Fibroblast of lung (primary cell): Measurements from ENCODE around the gene SEPTIN5. TPM values are rescaled to one million over a fixed set of nuclear protein-coding genes. Genes with fewer than 3 reads are reported as not detected.

Source experiments
- DNase-seq, 2 donors: peaks; one replicate each; pipeline versions ENCODE4 v3.0.0 to v3.0.0-alpha.2; 2010; ENCODE audit warnings: low read depth in 2 of 2
- H2AFZ ChIP-seq: 2 replicates; pipeline ENCODE4 v1.5.1; 2012; ENCODE audit warnings: low read length, control low read depth, inconsistent platforms
- H3K27ac ChIP-seq: 2 replicates; pipeline ENCODE4 v1.5.1; 2011; ENCODE audit warnings: low read length, control low read depth; ENCODE audit not compliant: insufficient read depth
- H3K27me3 ChIP-seq: 2 replicates; pipeline ENCODE4 v1.5.1; 2011; ENCODE audit warnings: mild to moderate bottlenecking, low read length; ENCODE audit not compliant: control insufficient read depth, insufficient read depth
- H3K36me3 ChIP-seq: 2 replicates; pipeline ENCODE4 v1.5.1; 2011; ENCODE audit warnings: low read length; ENCODE audit not compliant: control insufficient read depth, insufficient read depth
- H3K4me1 ChIP-seq: 2 replicates; pipeline ENCODE4 v1.5.1; 2011; ENCODE audit warnings: low read length; ENCODE audit not compliant: control insufficient read depth, insufficient read depth; ENCODE audit errors: extremely low read depth
- H3K4me2 ChIP-seq: 2 replicates; pipeline ENCODE4 v1.5.1; 2011; ENCODE audit warnings: low read length, control low read depth; ENCODE audit not compliant: insufficient read depth; ENCODE audit errors: extremely low read depth
- H3K4me3 ChIP-seq, 4 experiments: fragments of 200-600 bp in 1 of 4; sonication (generic) in 1 of 4; replicated peaks in 1 of 4; 2 replicates each; pipeline ENCODE4 v1.5.1; 2011 to 2016; ENCODE audit warnings: low read length in 4 of 4, low read depth in 3 of 4, mild to moderate bottlenecking in 3 of 4, control low read depth in 2 of 4, inconsistent platforms in 1 of 4, mixed read lengths in 1 of 4; ENCODE audit not compliant: insufficient read depth in 1 of 4; ENCODE audit errors: control extremely low read depth in 1 of 4
- H3K79me2 ChIP-seq: 2 replicates; pipeline ENCODE4 v1.5.1; 2012; ENCODE audit warnings: mild to moderate bottlenecking, low read length, inconsistent platforms; ENCODE audit not compliant: control insufficient read depth, insufficient read depth
- H3K9ac ChIP-seq: 2 replicates; pipeline ENCODE4 v1.5.1; 2011; ENCODE audit warnings: mild to moderate bottlenecking, low read length, control low read depth; ENCODE audit not compliant: insufficient read depth
- H3K9me3 ChIP-seq: 2 replicates; pipeline ENCODE4 v1.5.1; 2012; ENCODE audit warnings: low read depth, low read length; ENCODE audit not compliant: control insufficient read depth, insufficient read depth
- H4K20me1 ChIP-seq: 2 replicates; pipeline ENCODE4 v1.5.1; 2011; ENCODE audit warnings: low read length; ENCODE audit not compliant: control insufficient read depth, insufficient read depth; ENCODE audit errors: extremely low read depth
- CTCF ChIP-seq, 2 donors: IDR thresholded peaks in 1 of 2; conservative IDR thresholded peaks in 1 of 2; 1 replicate in 1 of 2; 2 replicates in 1 of 2; pipeline ENCODE4 v1.5.1; 2011 to 2012; ENCODE audit warnings: low read length in 2 of 2, control low read depth in 1 of 2, inconsistent platforms in 1 of 2, low read depth in 1 of 2, mild to moderate bottlenecking in 1 of 2
- EZH2 ChIP-seq: IDR thresholded peaks from 2 replicates; pipeline ENCODE4 v1.5.1; 2012; ENCODE audit warnings: low read length, control low read depth, mild to moderate bottlenecking; ENCODE audit errors: missing control alignments
- polyA plus RNA-seq, 2 donors: library from polyadenylated mRNA; depleted of rRNA in 1 of 2; stranded (reverse) in 1 of 2; unstranded in 1 of 2; fragments of >200 nt; gene quantifications; 2 replicates each; pipeline ENCODE4 v1.2.1, GENCODE V29; 2011 to 2012; ENCODE audit warnings: missing spikeins in 1 of 2
- total RNA-seq: library from RNA; depleted of rRNA; stranded (reverse); fragments of >200 nt; gene quantifications from 2 replicates; pipeline ENCODE4 v1.2.1, GENCODE V29; 2014

Gene SEPTIN5
- total and polyA plus RNA-seq, 2 donors (not counting 1 experiment from before 2014, with no cell fraction given): 14.5 to 25.8 TPM

GRCh38 chr22:19756288-19757128 lies 42.2 kb downstream of the SEPTIN5 start:
- Histone ChIP-seq H3K27me3 (peaks cover 71% of the 10 kb centered on the region), H3K79me2 (no peaks in the 10 kb centered on the region), H3K9me3 (no peaks in the 10 kb centered on the region), H3K27ac (no peak overlapping the region), H3K4me1 (no peaks in the 10 kb centered on the region), H3K36me3 (no peaks in the 10 kb centered on the region), H3K4me3 (no peak overlapping the region), H3K4me2 (no peak overlapping the region), H3K9ac (no peak overlapping the region), H2AFZ (no peak overlapping the region), H4K20me1 (no peaks in the 10 kb centered on the region)
- DNase-seq: no peak
- TF ChIP-seq EZH2 (peak; percentile 89), CTCF (conservative IDR thresholded peaks at IDR 0.05 in 1 of 2, IDR thresholded peaks at IDR 0.05 in 1 of 2; ENCODE audit: low read depth in 1 of 2, low read length in 2 of 2) (peak; percentile 18 to 30)

GRCh38 chr22:19757140-19757984 lies 43.1 kb downstream of the SEPTIN5 start:
- Histone ChIP-seq H3K27ac (no peak overlapping the region), H3K79me2 (no peaks in the 10 kb centered on the region), H3K4me1 (no peaks in the 10 kb centered on the region), H3K9ac (no peak overlapping the region), H2AFZ (no peak overlapping the region), H3K36me3 (no peaks in the 10 kb centered on the region), H3K4me3 (no peak overlapping the region), H3K9me3 (no peaks in the 10 kb centered on the region), H3K4me2 (no peak overlapping the region), H4K20me1 (no peaks in the 10 kb centered on the region), H3K27me3 (peaks cover 76% of the 10 kb centered on the region)
- DNase-seq: no peak
- TF ChIP-seq EZH2 (no peak), CTCF (conservative IDR thresholded peaks at IDR 0.05 in 1 of 2, IDR thresholded peaks at IDR 0.05 in 1 of 2; ENCODE audit: low read depth in 1 of 2, low read length in 2 of 2) (no peak)
